Measurements from ENCODE around the gene ANO2. TPM values are rescaled to one million over a fixed set of nuclear protein-coding genes. Genes with fewer than 3 reads are reported as not detected.
A peak's percentile ranks its signal among the peaks of the same experiment; 100 is the strongest.
"Not testable (repeated sequence)": the region's sequence is repeated elsewhere in the genome, so short reads cannot be mapped to it uniquely, and the experiment has no call there.

ANO2 gene
- polyA plus RNA-seq, 4 donors: 0.31 to 6.2 TPM; not detected in 2

- no peak for FAIRE-seq
- H3K4me1 ChIP-seq (ENCODE audit: control insufficient read depth in 3 of 3, insufficient read depth in 2 of 3, low read depth in 1 of 3, low read length in 2 of 3): no peaks in the 10 kb centered on the region
- no peak overlapping the region for H3K27ac ChIP-seq (ENCODE audit: low read depth in 1 of 3, low read length in 2 of 3)
- no peak overlapping the region for H3K4me3 ChIP-seq (ENCODE audit: low read depth in 1 of 3, low read length in 3 of 3)
- WGBS, 3 donors: 73 to 94% (median 87%) methylated on average over 5 of the region's 5 CpGs
- H3K36me3 ChIP-seq (ENCODE audit: control insufficient read depth in 3 of 3, insufficient read depth in 2 of 3, low read depth in 1 of 3, low read length in 3 of 3): no peaks in the 10 kb centered on the region
- peaks cover 0 to 3% (median 0%) of the 10 kb centered on the region in 3 donors for H3K27me3 ChIP-seq (ENCODE audit: control insufficient read depth in 3 of 3, insufficient read depth in 3 of 3, low read length in 3 of 3)
- DNase-seq: no peak
- H3K9me3 ChIP-seq (ENCODE audit: control insufficient read depth in 2 of 2, insufficient read depth in 1 of 2, low read depth in 1 of 2, low read length in 1 of 2): peaks cover 0 to under 1% of the 10 kb centered on the region in 2 donors
Measured at GRCh38 chr12:5678176-5678575, 266.9 kb downstream of the ANO2 start.

GRCh38 chr12:5669624-5670023 lies 275.4 kb downstream of the ANO2 start:
- not testable (repeated sequence) for H3K9me3 ChIP-seq (ENCODE audit: control insufficient read depth in 2 of 2, insufficient read depth in 1 of 2, low read depth in 1 of 2, low read length in 1 of 2); H3K4me3 ChIP-seq (ENCODE audit: low read depth in 1 of 3, low read length in 3 of 3); H3K36me3 ChIP-seq (ENCODE audit: control insufficient read depth in 3 of 3, insufficient read depth in 2 of 3, low read depth in 1 of 3, low read length in 3 of 3); H3K27me3 ChIP-seq (ENCODE audit: control insufficient read depth in 3 of 3, insufficient read depth in 3 of 3, low read length in 3 of 3); FAIRE-seq; DNase-seq; H3K4me1 ChIP-seq (ENCODE audit: control insufficient read depth in 3 of 3, insufficient read depth in 2 of 3, low read depth in 1 of 3, low read length in 2 of 3); H3K27ac ChIP-seq (ENCODE audit: low read depth in 1 of 3, low read length in 2 of 3)
- 79 to 95% (median 85%) methylated on average over 1 of the region's 1 CpG for WGBS, 3 donors

DNA sequence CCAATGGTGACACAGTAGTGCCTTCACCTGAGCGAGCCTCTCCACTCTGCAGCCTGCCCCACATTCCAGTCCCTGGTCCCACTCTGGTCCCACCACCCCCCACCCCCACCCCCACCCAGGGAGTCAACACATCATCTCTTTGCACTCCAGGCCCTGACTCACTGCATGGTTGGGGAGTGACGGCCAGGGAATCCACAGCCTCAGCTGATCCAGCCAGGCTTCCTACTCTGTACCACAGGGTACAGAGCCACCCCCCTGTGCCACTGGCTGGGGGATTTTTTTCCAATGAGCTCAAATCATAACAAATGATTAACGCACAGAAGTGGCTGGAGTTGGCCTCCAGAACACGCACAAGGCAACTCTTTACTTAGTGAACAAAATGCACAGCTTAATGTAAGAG lies 279.4 kb downstream of the ANO2 start:
- no peak for DNase-seq
- Histone ChIP-seq H3K4me3 (ENCODE audit: low read depth in 1 of 3, low read length in 3 of 3) (no peak overlapping the region), H3K9me3 (ENCODE audit: control insufficient read depth in 2 of 2, insufficient read depth in 1 of 2, low read depth in 1 of 2, low read length in 1 of 2) (no peaks in the 10 kb centered on the region), H3K4me1 (ENCODE audit: control insufficient read depth in 3 of 3, insufficient read depth in 2 of 3, low read depth in 1 of 3, low read length in 2 of 3) (no peaks in the 10 kb centered on the region), H3K27ac (ENCODE audit: low read depth in 1 of 3, low read length in 2 of 3) (no peak overlapping the region), H3K27me3 (ENCODE audit: control insufficient read depth in 3 of 3, insufficient read depth in 3 of 3, low read length in 3 of 3) (no peaks in the 10 kb centered on the region), H3K36me3 (ENCODE audit: control insufficient read depth in 3 of 3, insufficient read depth in 2 of 3, low read depth in 1 of 3, low read length in 3 of 3) (no peaks in the 10 kb centered on the region)
- 84 to 94% (median 88%) methylated on average over 4 of the region's 4 CpGs for WGBS, 3 donors
- no peak for FAIRE-seq

DNA sequence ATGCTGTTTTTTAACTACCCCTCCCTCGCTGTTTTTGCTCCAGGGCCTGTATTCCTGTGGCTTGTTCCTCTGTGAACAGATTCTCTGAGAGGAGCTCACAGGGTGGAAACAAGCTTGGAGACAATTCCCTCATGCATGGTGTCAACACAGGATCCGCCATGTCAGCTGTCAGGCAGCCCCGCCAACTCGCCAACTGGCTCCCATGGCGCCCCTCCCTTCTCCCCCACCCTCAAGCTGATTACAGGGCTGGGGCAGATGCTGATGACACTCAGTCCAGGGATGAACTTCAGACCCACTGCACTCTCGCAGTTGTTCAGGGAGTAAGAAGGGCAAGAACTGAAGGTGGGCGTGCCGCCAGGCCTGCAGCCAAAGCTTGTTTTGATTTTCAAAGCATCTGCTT lies 283.2 kb downstream of the ANO2 start:
- no peak for FAIRE-seq

GRCh38 chr12:5660238-5660637 lies 284.8 kb downstream of the ANO2 start:
- Histone ChIP-seq H3K27ac (ENCODE audit: low read depth in 1 of 3, low read length in 2 of 3) (no peak overlapping the region), H3K27me3 (ENCODE audit: control insufficient read depth in 3 of 3, insufficient read depth in 3 of 3, low read length in 3 of 3) (no peaks in the 10 kb centered on the region), H3K4me3 (ENCODE audit: low read depth in 1 of 3, low read length in 3 of 3) (no peak overlapping the region), H3K36me3 (ENCODE audit: control insufficient read depth in 3 of 3, insufficient read depth in 2 of 3, low read depth in 1 of 3, low read length in 3 of 3) (no peaks in the 10 kb centered on the region), H3K9me3 (ENCODE audit: control insufficient read depth in 2 of 2, insufficient read depth in 1 of 2, low read depth in 1 of 2, low read length in 1 of 2) (no peaks in the 10 kb centered on the region), H3K4me1 (ENCODE audit: control insufficient read depth in 3 of 3, insufficient read depth in 2 of 3, low read depth in 1 of 3, low read length in 2 of 3) (peaks cover 0 to 3% (median 0%) of the 10 kb centered on the region in 3 donors)
- FAIRE-seq: no peak
- no peak for DNase-seq
- 73 to 81% (median 79%) methylated on average over 6 of the region's 6 CpGs for WGBS, 3 donors

More for the DNA sequence above, 283.2 kb downstream of the ANO2 start:
- WGBS, 3 donors: 25 to 71% (median 48%) methylated on average over 8 of the region's 8 CpGs
- H3K4me1 ChIP-seq (ENCODE audit: control insufficient read depth in 3 of 3, insufficient read depth in 2 of 3, low read depth in 1 of 3, low read length in 2 of 3): peaks cover 0 to under 1% (median 0%) of the 10 kb centered on the region in 3 donors
- no peaks in the 10 kb centered on the region for H3K9me3 ChIP-seq (ENCODE audit: control insufficient read depth in 2 of 2, insufficient read depth in 1 of 2, low read depth in 1 of 2, low read length in 1 of 2)
- H3K27ac ChIP-seq (ENCODE audit: low read depth in 1 of 3, low read length in 2 of 3): no peak overlapping the region
- DNase-seq: peak; percentile 72 to 83
- H3K36me3 ChIP-seq (ENCODE audit: control insufficient read depth in 3 of 3, insufficient read depth in 2 of 3, low read depth in 1 of 3, low read length in 3 of 3): no peaks in the 10 kb centered on the region
- no peaks in the 10 kb centered on the region for H3K27me3 ChIP-seq (ENCODE audit: control insufficient read depth in 3 of 3, insufficient read depth in 3 of 3, low read length in 3 of 3)
- no peak overlapping the region for H3K4me3 ChIP-seq (ENCODE audit: low read depth in 1 of 3, low read length in 3 of 3)

GRCh38 chr12:5658339-5658941 lies 286.6 kb downstream of the ANO2 start:
- not testable (repeated sequence) for H3K4me1 ChIP-seq (ENCODE audit: control insufficient read depth in 3 of 3, insufficient read depth in 2 of 3, low read depth in 1 of 3, low read length in 2 of 3); H3K4me3 ChIP-seq (ENCODE audit: low read depth in 1 of 3, low read length in 3 of 3); H3K9me3 ChIP-seq (ENCODE audit: control insufficient read depth in 2 of 2, insufficient read depth in 1 of 2, low read depth in 1 of 2, low read length in 1 of 2); H3K27ac ChIP-seq (ENCODE audit: low read depth in 1 of 3, low read length in 2 of 3); DNase-seq; H3K27me3 ChIP-seq (ENCODE audit: control insufficient read depth in 3 of 3, insufficient read depth in 3 of 3, low read length in 3 of 3); H3K36me3 ChIP-seq (ENCODE audit: control insufficient read depth in 3 of 3, insufficient read depth in 2 of 3, low read depth in 1 of 3, low read length in 3 of 3)
- peak; percentile 92 for FAIRE-seq
- 86 to 94% (median 91%) methylated on average over 3 of the region's 3 CpGs for WGBS, 3 donors

GRCh38 chr12:5656836-5657235 lies 288.2 kb downstream of the ANO2 start:
- Histone ChIP-seq H3K27me3 (ENCODE audit: control insufficient read depth in 3 of 3, insufficient read depth in 3 of 3, low read length in 3 of 3) (no peaks in the 10 kb centered on the region), H3K4me3 (ENCODE audit: low read depth in 1 of 3, low read length in 3 of 3) (no peak overlapping the region), H3K4me1 (ENCODE audit: control insufficient read depth in 3 of 3, insufficient read depth in 2 of 3, low read depth in 1 of 3, low read length in 2 of 3) (peaks cover 3 to 5% (median 3%) of the 10 kb centered on the region in 3 donors), H3K36me3 (ENCODE audit: control insufficient read depth in 3 of 3, insufficient read depth in 2 of 3, low read depth in 1 of 3, low read length in 3 of 3) (no peaks in the 10 kb centered on the region), H3K9me3 (ENCODE audit: control insufficient read depth in 2 of 2, insufficient read depth in 1 of 2, low read depth in 1 of 2, low read length in 1 of 2) (no peaks in the 10 kb centered on the region), H3K27ac (ENCODE audit: low read depth in 1 of 3, low read length in 2 of 3) (peak overlapping the region in 1 of 3 donors; percentile 17)
- WGBS, 3 donors: 61 to 86% (median 85%) methylated on average over 4 of the region's 4 CpGs
- DNase-seq (no peak), FAIRE-seq (no peak)

DNA sequence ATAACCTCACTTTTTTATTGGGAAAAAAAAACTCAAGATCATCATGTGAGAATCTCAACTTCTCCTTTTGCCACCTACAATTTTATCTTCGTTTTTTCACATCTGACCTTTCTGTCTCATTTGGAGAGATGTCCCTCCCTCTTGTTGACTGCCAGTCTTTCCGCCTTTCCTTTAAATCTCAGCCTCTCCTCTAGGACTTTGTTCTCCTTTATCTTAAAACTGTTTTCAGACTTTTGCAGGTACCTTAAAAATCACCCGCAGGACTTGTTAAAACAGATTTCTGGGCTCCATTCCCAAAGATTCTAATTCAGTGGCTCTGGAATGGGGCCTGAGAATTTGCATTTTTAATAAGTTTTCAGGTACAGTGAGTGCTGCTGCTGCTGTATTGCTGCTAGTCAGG lies 289.9 kb downstream of the ANO2 start:
- no peaks in the 10 kb centered on the region for H3K36me3 ChIP-seq (ENCODE audit: control insufficient read depth in 3 of 3, insufficient read depth in 2 of 3, low read depth in 1 of 3, low read length in 3 of 3)
- H3K27me3 ChIP-seq (ENCODE audit: control insufficient read depth in 3 of 3, insufficient read depth in 3 of 3, low read length in 3 of 3): no peaks in the 10 kb centered on the region
- peaks cover 5 to 10% (median 7%) of the 10 kb centered on the region in 3 donors for H3K4me1 ChIP-seq (ENCODE audit: control insufficient read depth in 3 of 3, insufficient read depth in 2 of 3, low read depth in 1 of 3, low read length in 2 of 3)
- WGBS, 3 donors: 12 to 55% (median 23%) methylated on average over 3 of the region's 3 CpGs
- no peaks in the 10 kb centered on the region for H3K9me3 ChIP-seq (ENCODE audit: control insufficient read depth in 2 of 2, insufficient read depth in 1 of 2, low read depth in 1 of 2, low read length in 1 of 2)
- H3K4me3 ChIP-seq (ENCODE audit: low read depth in 1 of 3, low read length in 3 of 3): no peak overlapping the region
- DNase-seq: peak in 1 of 2 donors; percentile 63
- H3K27ac ChIP-seq (ENCODE audit: low read depth in 1 of 3, low read length in 2 of 3): no peak overlapping the region
- FAIRE-seq: no peak

GRCh38 chr12:5654019-5654418 lies 291.0 kb downstream of the ANO2 start:
- peak in 1 of 2 donors; percentile 79 for DNase-seq
- no peaks in the 10 kb centered on the region for H3K9me3 ChIP-seq (ENCODE audit: control insufficient read depth in 2 of 2, insufficient read depth in 1 of 2, low read depth in 1 of 2, low read length in 1 of 2)
- H3K4me1 ChIP-seq (ENCODE audit: control insufficient read depth in 3 of 3, insufficient read depth in 2 of 3, low read depth in 1 of 3, low read length in 2 of 3): peaks cover 5 to 12% (median 7%) of the 10 kb centered on the region in 3 donors
- FAIRE-seq: no peak
- H3K4me3 ChIP-seq (ENCODE audit: low read depth in 1 of 3, low read length in 3 of 3): no peak overlapping the region
- no peaks in the 10 kb centered on the region for H3K27me3 ChIP-seq (ENCODE audit: control insufficient read depth in 3 of 3, insufficient read depth in 3 of 3, low read length in 3 of 3)
- H3K36me3 ChIP-seq (ENCODE audit: control insufficient read depth in 3 of 3, insufficient read depth in 2 of 3, low read depth in 1 of 3, low read length in 3 of 3): no peaks in the 10 kb centered on the region
- H3K27ac ChIP-seq (ENCODE audit: low read depth in 1 of 3, low read length in 2 of 3): no peak overlapping the region

Data from small intestine (tissue), 7 donors.